ENCODE measurements around the gene PPY.
"Not testable (repeated sequence)": the region's sequence is repeated elsewhere in the genome, so short reads cannot be mapped to it uniquely, and the experiment has no call there.

- not testable (repeated sequence) for TF ChIP-seq POLR2A, CTCF (IDR thresholded peaks at IDR 0.05)
These were observed 29.2 kb upstream of the PPY start for GRCh38 chr17:43971436-43971835.
